HG03103 (cell line): ENCODE data around the gene SFSWAP.

Experiments
- ATAC-seq: cut with Tn5 transposase; IDR thresholded peaks from one replicate; pipeline ENCODE4 v1.9.1; 2021; ENCODE audit warnings: low read depth; ENCODE audit not compliant: unreplicated experiment

The SFSWAP gene

DNA sequence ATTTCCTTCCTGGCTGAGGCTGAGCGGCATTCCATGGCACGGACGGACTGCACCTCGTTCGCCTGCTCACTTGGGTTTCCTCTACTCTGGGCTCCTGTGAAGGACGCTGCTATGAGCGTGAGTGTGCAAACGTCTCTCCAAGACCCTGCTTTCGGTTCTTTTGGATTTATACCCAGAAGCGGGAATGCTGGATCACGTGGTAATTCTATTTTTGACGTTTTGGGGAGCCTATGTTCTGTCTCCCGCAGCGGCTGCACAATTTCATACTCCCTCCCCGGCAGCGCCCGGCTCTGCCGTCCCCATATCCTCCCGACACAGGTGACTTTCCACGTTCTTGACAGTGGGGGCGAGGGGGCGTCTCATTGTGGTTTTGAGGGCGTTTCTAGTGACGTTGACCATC, 137.9 kb downstream of the SFSWAP start:
- no peak for ATAC-seq
